SK-N-DZ (cell line): ENCODE measurements around the gene GTPBP8. TPM values are rescaled to one million over a fixed set of nuclear protein-coding genes. Genes with fewer than 3 reads are reported as not detected.
A peak's percentile ranks its signal among the peaks of the same experiment; 100 is the strongest.

Source experiments
- DNase-seq: peaks from one replicate; pipeline ENCODE4 v3.0.0-alpha.2; 2015; ENCODE audit warnings: low spot score
- polyA plus RNA-seq, 2 experiments: library from polyadenylated mRNA; depleted of rRNA; stranded (reverse); fragments of >200 nt; gene quantifications; 2 replicates each; pipeline ENCODE4 v1.2.3, GENCODE V29; 2014

GTPBP8 gene
- 24.9 and 26.7 TPM in 2 replicates for polyA plus RNA-seq (2014; cell fraction: cytosol; rRNA removed)
- 13.2 and 14.9 TPM in 2 replicates for polyA plus RNA-seq (2014; cell fraction: nucleus; rRNA removed)

DNA sequence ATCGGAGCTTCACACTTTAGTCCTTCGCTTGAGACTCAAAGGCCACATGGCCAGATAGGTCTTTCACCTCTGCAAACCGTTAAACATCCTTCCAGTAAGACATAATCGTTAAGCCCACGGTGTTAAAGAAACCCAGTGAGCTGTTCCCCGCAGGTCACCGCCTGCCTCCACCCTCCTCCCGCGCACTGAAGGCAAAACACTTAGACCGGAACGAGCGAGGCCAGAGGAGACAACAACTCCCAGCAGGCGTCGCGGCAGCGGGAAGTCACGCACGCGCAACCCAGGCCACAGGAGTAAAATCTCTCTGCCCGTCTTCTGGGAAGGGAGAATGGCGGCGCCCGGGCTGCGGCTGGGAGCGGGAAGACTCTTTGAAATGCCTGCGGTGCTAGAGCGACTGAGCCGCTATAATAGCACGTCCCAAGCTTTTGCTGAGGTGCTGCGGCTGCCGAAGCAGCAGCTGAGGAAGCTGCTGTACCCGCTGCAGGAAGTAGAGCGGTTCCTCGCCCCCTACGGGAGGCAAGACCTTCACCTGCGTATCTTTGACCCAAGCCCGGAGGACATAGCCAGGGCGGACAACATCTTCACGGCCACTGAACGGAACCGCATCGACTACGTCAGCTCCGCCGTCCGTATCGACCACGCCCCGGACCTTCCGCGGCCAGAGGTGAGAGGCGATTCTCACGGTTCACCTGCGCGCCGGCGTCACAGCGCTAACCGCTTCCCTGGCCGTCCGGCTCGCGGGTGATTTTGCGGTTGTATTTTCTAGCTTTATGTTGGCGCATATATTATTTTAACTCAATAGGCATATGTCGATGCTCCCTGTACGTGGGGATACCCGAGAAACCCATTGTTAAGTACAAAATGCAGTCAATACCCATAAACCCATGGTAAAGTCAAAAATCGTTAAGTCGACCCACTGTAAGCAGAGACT lies at the start of gene GTPBP8:
TSS of gene GTPBP8 (plus strand) at position 313 of the 931 bp plus-strand sequence. CDS start at position 329, 16 bp downstream.
- peak; percentile 93 for DNase-seq

DNA sequence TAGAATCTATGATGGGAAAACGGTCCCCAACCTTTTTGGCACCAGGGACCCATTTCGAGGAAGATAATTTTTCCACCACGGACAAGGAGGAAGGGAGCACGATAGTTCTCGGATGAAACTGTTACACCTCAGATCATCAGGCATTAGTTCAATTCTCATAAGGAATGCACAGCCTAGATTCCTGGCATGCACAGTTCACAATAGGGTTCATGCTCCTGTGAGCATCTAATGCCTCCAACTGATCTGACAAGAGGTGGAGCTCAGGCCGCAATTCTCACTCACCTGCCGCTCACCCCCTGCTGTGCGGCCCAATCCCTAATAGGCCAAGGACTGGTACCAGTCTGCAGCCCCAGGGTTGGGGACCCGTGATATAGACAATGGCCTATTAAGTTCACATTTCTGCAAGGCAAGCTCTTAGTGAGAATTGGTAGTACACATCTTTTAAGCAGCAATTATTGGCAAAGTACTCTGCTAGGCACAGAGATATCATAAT lies 42.4 kb upstream of the GTPBP8 start:
- no peak for DNase-seq

DNA sequence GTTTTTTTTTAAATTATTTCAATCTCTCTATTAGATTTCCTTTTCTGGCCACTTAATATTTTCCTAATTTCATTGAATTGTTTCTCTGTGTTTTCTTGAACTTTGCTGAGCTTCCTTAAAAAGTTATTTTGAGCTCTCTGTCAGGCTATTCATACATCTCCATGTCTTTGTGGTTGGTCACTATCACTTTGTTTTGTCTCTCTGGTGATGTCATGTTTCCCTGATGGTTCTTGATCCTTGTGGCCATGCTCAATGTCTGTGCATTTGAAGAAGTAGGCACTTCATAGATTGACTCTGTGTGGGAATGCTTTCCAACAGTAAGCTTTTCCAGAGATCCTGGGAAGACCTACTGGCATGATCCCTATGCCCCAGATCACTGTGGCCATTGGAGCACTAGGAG lies 34.4 kb upstream of the GTPBP8 start:
- no peak for DNase-seq

GRCh38 chr3:112958811-112959560 lies 31.8 kb upstream of the GTPBP8 start:
- DNase-seq = no peak

DNA sequence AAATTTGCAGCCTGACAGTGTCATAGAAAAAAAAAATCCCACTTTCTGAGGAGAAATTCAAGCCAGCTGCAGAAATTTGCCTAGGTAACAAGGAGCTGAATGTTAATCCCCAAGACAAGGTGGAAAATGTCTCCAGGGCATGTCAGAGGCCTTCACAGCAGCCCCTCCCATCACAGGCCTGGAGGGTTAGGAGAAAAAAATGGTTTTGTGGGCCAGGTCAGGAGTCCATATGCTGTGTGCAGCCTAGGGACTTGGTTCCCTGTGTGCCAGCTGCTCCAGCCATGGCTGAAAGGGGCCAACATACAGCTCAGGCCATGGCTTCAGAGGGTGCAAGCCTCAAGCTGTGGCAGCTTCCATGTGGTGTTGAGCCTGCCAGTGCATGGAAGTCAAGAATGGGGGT lies 27.1 kb upstream of the GTPBP8 start:
- no peak for DNase-seq

- no peak for DNase-seq
Observed at GRCh38 chr3:112965656-112966055, 25.1 kb upstream of the GTPBP8 start.

GRCh38 chr3:112966633-112967032 lies 24.2 kb upstream of the GTPBP8 start:
- DNase-seq = no peak

GRCh38 chr3:112967425-112967824 lies 23.4 kb upstream of the GTPBP8 start:
- DNase-seq = no peak

DNA sequence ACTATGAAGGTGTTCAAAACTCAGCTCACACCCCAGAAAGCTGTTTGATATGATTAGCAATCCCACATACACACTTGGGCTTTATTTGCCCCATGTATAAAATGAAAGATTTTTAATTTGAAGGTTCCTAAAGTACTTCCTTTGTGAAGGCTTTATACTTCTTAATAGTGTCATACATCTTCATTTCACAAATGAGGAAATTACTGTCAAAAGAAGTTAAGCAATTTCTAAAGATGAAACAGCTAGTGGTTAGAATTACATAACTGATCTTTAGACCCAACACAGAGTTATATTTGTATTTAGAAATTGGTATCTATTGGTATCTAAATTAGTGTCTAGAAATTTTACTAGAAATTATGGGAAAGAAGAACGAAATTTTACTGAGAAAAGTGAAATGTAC lies 23.0 kb upstream of the GTPBP8 start:
- no peak for DNase-seq

GRCh38 chr3:112972158-112972557 lies 18.6 kb upstream of the GTPBP8 start:
- no peak for DNase-seq

DNA sequence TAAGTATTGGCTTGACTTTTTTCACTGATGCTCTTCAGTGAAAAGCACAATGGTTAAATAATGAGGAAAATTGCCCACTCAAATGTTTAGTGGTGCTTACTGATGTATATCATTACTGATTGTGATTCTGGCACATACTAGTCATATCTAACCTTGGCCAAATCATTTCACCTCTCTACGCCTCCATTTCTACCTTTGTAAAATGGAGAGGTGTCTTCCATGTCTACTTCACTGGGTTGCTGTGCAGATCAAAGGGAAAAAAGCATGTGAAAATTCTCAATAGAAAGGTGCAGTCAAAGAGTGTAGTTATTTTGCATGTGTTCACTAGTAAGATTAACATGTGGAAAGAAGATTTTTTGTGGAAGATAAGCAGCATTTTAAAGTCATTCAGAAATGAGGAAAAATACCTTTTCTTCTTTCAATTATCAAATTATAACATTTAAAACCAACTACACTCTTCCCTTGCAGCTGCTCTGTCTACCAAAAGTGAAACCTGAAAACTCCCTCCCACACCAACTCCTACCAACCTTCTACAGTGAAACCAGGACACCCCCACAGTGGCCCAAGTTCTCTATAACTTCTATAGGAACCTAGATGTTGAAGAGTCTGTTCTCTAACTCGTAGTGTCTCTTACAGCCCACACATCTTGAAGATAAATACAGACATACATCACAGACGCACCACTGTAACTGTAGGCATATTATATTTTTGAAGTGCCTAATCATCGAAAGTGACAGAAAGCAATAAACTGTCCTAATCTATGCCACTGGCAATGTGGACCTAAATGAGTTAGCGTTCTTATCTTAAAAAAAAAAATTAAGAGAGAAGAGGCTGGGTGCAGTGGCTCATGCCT lies 17.2 kb upstream of the GTPBP8 start:
- DNase-seq = no peak

- no peak for DNase-seq
Observed at GRCh38 chr3:112974178-112974517, 16.6 kb upstream of the GTPBP8 start.

- no peak for DNase-seq
Observed at GRCh38 chr3:112974894-112975293, 15.9 kb upstream of the GTPBP8 start, which contains the start of gene CD200R1. CD200R1 (minus strand) TSS chr3:112975103; CDS start chr3:112974857, 246 bp downstream.

- DNase-seq = no peak
Observed at GRCh38 chr3:112976001-112976400, 14.8 kb upstream of the GTPBP8 start.

DNA sequence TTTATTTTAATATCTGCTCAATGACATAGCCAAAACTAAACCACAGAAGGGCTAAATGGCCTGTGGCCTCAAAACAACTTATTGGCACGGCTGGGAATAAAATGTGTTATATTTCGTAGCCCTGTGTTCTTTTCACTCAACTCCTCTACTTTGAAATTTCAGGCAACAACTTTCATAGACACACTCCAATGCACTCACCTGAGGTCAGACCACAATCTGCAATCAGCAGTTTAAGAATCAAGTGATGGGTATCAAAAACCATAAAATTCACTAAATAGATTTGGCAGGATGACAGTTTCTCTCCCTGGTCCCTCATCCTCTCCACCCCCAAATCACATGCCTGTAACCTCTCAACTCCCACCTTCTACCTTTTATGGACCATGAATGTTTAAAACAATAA lies 13.8 kb upstream of the GTPBP8 start:
- DNase-seq = no peak

- peak; percentile 31 for DNase-seq
Observed at GRCh38 chr3:112979244-112979832, 11.4 kb upstream of the GTPBP8 start.

- no peak for DNase-seq
Observed at GRCh38 chr3:112980080-112980479, 10.7 kb upstream of the GTPBP8 start.

GRCh38 chr3:112982710-112983109 lies 8.1 kb upstream of the GTPBP8 start:
- no peak for DNase-seq

- DNase-seq = no peak
Observed at GRCh38 chr3:112984485-112984884, 6.3 kb upstream of the GTPBP8 start.

DNA sequence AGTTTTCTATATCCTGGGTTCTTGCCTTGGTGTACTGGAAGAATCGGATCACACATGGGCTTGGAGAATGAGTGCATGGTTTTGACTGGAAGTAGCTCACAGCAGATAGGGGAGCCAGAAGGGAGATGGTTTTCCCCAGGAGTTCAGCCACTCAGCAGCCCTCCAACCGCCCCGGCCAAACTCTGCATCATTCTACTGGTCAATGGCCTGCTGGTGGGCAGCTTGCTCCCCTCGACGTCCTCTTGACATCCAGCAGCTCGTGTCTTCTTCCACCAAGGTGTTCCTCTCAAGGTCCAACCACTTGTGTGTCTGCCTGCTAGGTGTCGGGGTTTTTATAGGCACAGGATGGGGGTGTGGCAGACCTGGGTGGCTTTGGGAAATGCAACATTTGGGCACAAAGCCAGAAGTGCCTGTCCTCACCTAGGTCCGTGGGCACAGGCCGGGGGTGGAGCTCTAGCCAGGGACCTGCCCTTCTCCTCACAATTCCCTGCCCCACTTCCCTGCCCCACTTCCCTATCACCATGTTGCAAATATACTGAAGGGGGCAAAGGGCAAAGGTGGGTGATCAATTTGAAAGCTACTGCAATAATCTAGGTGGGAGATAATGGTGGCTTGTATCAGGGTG lies 3.0 kb upstream of the GTPBP8 start:
- no peak for DNase-seq
